HL-60 (cell line): Measurements from ENCODE around the gene MUC6.
"Not testable (repeated sequence)": the region's sequence is repeated elsewhere in the genome, so short reads cannot be mapped to it uniquely, and the experiment has no call there.

ENCODE experiments used
- DNase-seq, 2 experiments: peaks; one replicate each; pipeline ENCODE4 v3.0.0-alpha.2; 2010 to 2020; ENCODE audit warnings: low read depth in 1 of 2, low spot score in 1 of 2
- H3K27ac ChIP-seq: fragments of 250-450 bp; sonication (Bioruptor Pico); replicated peaks from 2 replicates; pipeline ENCODE4 v1.5.1; 2020; ENCODE audit warnings: mild to moderate bottlenecking, moderate library complexity
- H3K27me3 ChIP-seq: fragments of 250-450 bp; sonication (Bioruptor Pico); 2 replicates; pipeline ENCODE4 v1.5.1; 2021; ENCODE audit warnings: mild to moderate bottlenecking, moderate library complexity; ENCODE audit not compliant: insufficient read depth, poor library complexity, severe bottlenecking
- H3K4me3 ChIP-seq: replicated peaks from 2 replicates; pipeline ENCODE4 v1.5.1; 2011; ENCODE audit warnings: mild to moderate bottlenecking, control low read depth, low read length; ENCODE audit not compliant: insufficient read depth
- GABPA ChIP-seq: IDR thresholded peaks from 2 replicates; pipeline ENCODE4 v1.6.1; 2012; ENCODE audit warnings: low read depth
- POLR2AphosphoS5 ChIP-seq: IDR thresholded peaks from 2 replicates; pipeline ENCODE4 v1.6.1; 2012; ENCODE audit warnings: low read depth
- SPI1 ChIP-seq: IDR thresholded peaks from 2 replicates; pipeline ENCODE4 v1.6.1; 2012; ENCODE audit warnings: low read depth, mild to moderate bottlenecking, borderline replicate concordance
- TF ChIP-seq, protein P1 (sequence below): IDR thresholded peaks from 2 replicates; pipeline ENCODE4 v1.6.1; 2012; ENCODE audit warnings: low read depth; ENCODE audit not compliant: insufficient replicate concordance
- TF ChIP-seq, protein P2 (sequence below): IDR thresholded peaks from one replicate; pipeline ENCODE4 v1.5.1; 2011; ENCODE audit warnings: low read length, control low read depth, inconsistent platforms; ENCODE audit not compliant: insufficient read depth

MUC6 gene

DNA sequence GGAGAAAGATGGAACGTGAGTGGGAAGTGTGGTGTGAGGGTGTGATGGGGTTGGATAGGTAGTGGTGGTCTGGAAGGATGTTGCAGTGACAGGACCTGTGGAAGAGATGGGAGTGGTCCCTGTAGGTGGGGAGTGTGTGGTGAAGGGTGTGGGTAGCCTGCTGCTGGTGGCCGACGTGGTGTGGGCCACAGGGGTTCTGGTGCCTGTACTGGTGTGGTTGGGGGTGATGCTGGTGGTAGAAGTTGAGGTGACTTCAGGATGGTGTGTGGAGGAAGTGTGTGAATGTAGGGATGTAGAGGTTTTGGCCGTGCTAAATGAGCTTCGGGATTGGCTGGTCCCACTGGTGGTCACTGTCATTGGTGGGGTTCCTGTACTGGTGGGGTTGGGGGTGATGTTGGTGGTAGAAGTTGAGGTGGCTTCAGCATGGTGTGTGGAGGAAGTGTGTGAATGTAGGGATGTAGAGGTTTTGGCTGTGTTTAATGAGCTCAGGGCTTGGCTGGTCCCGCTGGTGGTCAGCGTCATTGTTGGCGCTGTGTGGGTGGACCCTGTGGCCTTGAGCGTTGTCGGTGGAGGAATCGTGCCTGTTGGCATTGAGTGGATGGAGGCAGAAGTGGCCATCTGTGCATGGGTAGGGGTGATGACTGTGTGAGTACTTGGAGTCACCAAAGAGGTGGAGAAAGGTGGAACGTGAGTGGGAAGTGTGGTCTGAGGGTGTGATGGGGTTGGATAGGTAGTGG is 19.1 kb downstream of the MUC6 start:
- DNase-seq: no peak
- TF ChIP-seq, protein P1, sequence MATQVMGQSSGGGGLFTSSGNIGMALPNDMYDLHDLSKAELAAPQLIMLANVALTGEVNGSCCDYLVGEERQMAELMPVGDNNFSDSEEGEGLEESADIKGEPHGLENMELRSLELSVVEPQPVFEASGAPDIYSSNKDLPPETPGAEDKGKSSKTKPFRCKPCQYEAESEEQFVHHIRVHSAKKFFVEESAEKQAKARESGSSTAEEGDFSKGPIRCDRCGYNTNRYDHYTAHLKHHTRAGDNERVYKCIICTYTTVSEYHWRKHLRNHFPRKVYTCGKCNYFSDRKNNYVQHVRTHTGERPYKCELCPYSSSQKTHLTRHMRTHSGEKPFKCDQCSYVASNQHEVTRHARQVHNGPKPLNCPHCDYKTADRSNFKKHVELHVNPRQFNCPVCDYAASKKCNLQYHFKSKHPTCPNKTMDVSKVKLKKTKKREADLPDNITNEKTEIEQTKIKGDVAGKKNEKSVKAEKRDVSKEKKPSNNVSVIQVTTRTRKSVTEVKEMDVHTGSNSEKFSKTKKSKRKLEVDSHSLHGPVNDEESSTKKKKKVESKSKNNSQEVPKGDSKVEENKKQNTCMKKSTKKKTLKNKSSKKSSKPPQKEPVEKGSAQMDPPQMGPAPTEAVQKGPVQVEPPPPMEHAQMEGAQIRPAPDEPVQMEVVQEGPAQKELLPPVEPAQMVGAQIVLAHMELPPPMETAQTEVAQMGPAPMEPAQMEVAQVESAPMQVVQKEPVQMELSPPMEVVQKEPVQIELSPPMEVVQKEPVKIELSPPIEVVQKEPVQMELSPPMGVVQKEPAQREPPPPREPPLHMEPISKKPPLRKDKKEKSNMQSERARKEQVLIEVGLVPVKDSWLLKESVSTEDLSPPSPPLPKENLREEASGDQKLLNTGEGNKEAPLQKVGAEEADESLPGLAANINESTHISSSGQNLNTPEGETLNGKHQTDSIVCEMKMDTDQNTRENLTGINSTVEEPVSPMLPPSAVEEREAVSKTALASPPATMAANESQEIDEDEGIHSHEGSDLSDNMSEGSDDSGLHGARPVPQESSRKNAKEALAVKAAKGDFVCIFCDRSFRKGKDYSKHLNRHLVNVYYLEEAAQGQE: no peak
- TF ChIP-seq, protein P2, sequence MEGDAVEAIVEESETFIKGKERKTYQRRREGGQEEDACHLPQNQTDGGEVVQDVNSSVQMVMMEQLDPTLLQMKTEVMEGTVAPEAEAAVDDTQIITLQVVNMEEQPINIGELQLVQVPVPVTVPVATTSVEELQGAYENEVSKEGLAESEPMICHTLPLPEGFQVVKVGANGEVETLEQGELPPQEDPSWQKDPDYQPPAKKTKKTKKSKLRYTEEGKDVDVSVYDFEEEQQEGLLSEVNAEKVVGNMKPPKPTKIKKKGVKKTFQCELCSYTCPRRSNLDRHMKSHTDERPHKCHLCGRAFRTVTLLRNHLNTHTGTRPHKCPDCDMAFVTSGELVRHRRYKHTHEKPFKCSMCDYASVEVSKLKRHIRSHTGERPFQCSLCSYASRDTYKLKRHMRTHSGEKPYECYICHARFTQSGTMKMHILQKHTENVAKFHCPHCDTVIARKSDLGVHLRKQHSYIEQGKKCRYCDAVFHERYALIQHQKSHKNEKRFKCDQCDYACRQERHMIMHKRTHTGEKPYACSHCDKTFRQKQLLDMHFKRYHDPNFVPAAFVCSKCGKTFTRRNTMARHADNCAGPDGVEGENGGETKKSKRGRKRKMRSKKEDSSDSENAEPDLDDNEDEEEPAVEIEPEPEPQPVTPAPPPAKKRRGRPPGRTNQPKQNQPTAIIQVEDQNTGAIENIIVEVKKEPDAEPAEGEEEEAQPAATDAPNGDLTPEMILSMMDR: no peak
- TF ChIP-seq POLR2AphosphoS5 (no peak), GABPA (no peak), SPI1 (no peak)
- H3K27me3 ChIP-seq: no peaks in the 10 kb centered on the region
- no peak overlapping the region for H3K4me3 ChIP-seq
- H3K27ac ChIP-seq: no peak overlapping the region

DNA sequence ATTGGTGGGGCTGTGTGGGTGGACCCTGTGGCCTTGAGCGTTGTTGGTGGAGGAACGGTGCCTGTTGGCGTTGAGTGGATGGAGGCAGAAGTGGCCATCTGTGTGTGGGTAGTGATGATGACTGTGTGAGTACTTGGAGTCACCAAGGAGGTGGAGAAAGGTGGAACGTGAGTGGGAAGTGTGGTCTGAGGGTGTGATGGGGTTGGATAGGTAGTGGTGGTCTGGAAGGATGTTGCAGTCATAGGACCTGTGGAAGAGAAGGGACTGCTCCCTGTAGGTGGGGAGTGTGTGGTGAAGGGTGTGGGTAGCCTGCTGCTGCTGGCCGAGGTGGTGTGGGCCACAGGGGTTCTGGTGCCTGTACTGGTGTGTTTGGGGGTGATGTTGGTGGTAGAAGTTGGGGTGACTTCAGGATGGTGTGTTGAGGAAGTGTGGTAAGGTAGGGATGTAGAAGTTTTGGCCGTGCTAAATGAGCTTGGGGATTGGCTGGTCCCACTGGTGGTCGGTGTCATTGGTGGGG is 19.9 kb downstream of the MUC6 start:
- not testable (repeated sequence) for DNase-seq, H3K27me3 ChIP-seq, H3K4me3 ChIP-seq, H3K27ac ChIP-seq

DNA sequence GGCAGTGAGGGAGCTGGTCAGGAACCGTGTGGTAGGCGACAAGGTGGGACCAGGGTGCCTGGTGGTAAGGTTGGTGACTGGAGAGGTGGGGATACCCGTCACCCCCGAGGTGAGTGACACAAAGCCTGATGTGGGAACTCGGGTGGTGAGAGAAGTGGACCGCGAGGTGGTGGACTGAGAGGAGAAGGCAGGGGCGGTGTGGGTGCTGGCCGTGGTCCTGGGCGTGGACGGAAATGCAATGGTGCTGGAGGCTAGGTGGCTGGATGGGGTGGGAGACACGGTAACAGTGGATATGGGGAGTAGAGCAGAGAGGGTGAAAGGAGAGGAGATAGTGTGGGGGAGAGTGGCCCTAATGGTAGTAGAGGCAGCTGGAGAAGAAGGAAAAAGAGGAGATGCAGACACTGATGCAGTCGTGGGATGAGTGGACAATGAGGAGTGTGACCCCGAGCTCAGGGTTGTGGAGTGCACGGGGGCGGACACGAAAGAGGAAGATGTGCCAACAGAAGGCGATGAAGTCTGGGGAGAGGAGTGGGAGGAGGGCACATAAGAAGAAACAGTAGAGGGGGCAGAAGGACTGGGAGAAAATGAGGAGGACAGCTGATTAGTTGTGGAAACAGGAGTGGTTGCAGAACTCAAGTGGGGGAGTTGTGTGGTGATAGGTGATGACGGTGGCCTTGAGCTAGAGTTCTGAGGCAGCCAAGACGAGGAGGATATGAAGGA is 20.5 kb downstream of the MUC6 start:
- Histone ChIP-seq H3K27ac (no peak overlapping the region), H3K4me3 (no peak overlapping the region), H3K27me3 (no peaks in the 10 kb centered on the region)
- no peak for DNase-seq
- TF ChIP-seq, protein P2: no peak
- TF ChIP-seq, protein P1: peak; percentile 81

DNA sequence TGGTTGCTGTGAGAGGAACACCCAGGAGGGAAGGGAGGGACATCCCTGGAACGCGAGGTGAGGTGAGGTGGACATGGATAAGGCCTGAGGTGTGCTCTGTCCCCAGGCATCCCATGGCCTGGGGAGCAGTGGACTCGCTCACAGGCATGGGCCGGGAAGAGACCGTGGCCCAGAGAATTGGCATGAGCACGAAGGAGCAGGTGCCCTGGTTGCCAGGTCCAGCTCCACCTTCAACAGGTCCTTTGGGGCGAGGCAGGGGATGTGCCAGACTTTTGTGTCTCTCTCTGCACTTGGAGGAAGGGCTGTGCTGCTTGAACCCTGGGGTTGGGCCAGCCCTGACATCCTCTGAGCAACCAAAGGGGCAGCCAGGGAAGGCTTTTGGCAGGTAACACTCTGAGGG is 21.5 kb downstream of the MUC6 start:
- no peak for DNase-seq
- no peaks in the 10 kb centered on the region for H3K27me3 ChIP-seq
- TF ChIP-seq, protein P2: no peak
- TF ChIP-seq, protein P1: no peak
- TF ChIP-seq POLR2AphosphoS5 (no peak), SPI1 (no peak), GABPA (no peak)
- no peak overlapping the region for H3K4me3 ChIP-seq
- no peak overlapping the region for H3K27ac ChIP-seq
